Measurements from ENCODE around the gene DAPK1. TPM values are rescaled to one million over a fixed set of nuclear protein-coding genes. Genes with fewer than 3 reads are reported as not detected.

The DAPK1 gene
- total RNA-seq, 2 donors from 2014 or later, result 28.9 to 37.8 TPM

- peaks cover 46% of the 10 kb centered on the region for H3K4me1 Mint-ChIP-seq (ENCODE audit: low read depth)
Observed at GRCh38 chr9:87708986-87709728, 211.5 kb downstream of the DAPK1 start.

GRCh38 chr9:87710443-87710842 is 212.8 kb downstream of the DAPK1 start:
- H3K4me3 Mint-ChIP-seq, result no peak overlapping the region
- H3K27me3 Mint-ChIP-seq (ENCODE audit: low read depth), result peaks cover 41% of the 10 kb centered on the region
- no peak for DNase-seq
- peaks cover 0 to 15% of the 10 kb centered on the region in 2 donors for H3K36me3 Mint-ChIP-seq (ENCODE audit: insufficient read depth in 2 of 2)
- H3K9me3 Mint-ChIP-seq, result peaks cover 2 to 4% of the 10 kb centered on the region in 2 donors
- H3K27ac Mint-ChIP-seq, result no peak overlapping the region
- peaks cover 46% of the 10 kb centered on the region for H3K4me1 Mint-ChIP-seq (ENCODE audit: low read depth)
- ATAC-seq (replicated peaks in 1 of 2), result no peak

More at GRCh38 chr9:87708986-87709728, 211.5 kb downstream of the DAPK1 start:
- H3K27me3 Mint-ChIP-seq (ENCODE audit: low read depth), result peaks cover 41% of the 10 kb centered on the region
- H3K36me3 Mint-ChIP-seq (ENCODE audit: insufficient read depth in 2 of 2), result peaks cover 0 to 15% of the 10 kb centered on the region in 2 donors
- ATAC-seq (replicated peaks in 1 of 2) (peak; percentile 52 to 77), DNase-seq (peak in 1 of 2 donors; percentile 32)
- peak overlapping the region; percentile 44 to 79 for H3K4me3 Mint-ChIP-seq
- peaks cover 2 to 4% of the 10 kb centered on the region in 2 donors for H3K9me3 Mint-ChIP-seq
- peak overlapping the region; percentile 37 for H3K27ac Mint-ChIP-seq

GRCh38 chr9:87711857-87712800 is 214.5 kb downstream of the DAPK1 start:
- Mint-ChIP-seq H3K4me3 (no peak overlapping the region), H3K9me3 (peaks cover 2 to 4% of the 10 kb centered on the region in 2 donors)
- ATAC-seq (replicated peaks in 1 of 2), result peak in 1 of 2 donors; percentile 8

GRCh38 chr9:87712801-87713277 is 215.2 kb downstream of the DAPK1 start:
- peaks cover 27% of the 10 kb centered on the region for H3K27me3 Mint-ChIP-seq (ENCODE audit: low read depth)
- no peak overlapping the region for H3K4me3 Mint-ChIP-seq
- peaks cover 0 to 3% of the 10 kb centered on the region in 2 donors for H3K36me3 Mint-ChIP-seq (ENCODE audit: insufficient read depth in 2 of 2)
- H3K27ac Mint-ChIP-seq, result peak overlapping the region; percentile 2
- ATAC-seq (replicated peaks in 1 of 2) (no peak), DNase-seq (no peak)
- peaks cover 37% of the 10 kb centered on the region for H3K4me1 Mint-ChIP-seq (ENCODE audit: low read depth)
- H3K9me3 Mint-ChIP-seq, result peaks cover 2 to 4% of the 10 kb centered on the region in 2 donors

More at GRCh38 chr9:87711857-87712800, 214.5 kb downstream of the DAPK1 start:
- H3K4me1 Mint-ChIP-seq (ENCODE audit: low read depth), result peaks cover 41% of the 10 kb centered on the region
- H3K36me3 Mint-ChIP-seq (ENCODE audit: insufficient read depth in 2 of 2), result peaks cover 0 to 7% of the 10 kb centered on the region in 2 donors
- H3K27me3 Mint-ChIP-seq (ENCODE audit: low read depth), result peaks cover 32% of the 10 kb centered on the region
- no peak for DNase-seq
- no peak overlapping the region for H3K27ac Mint-ChIP-seq

GRCh38 chr9:87713278-87713987 is 215.8 kb downstream of the DAPK1 start:
- Mint-ChIP-seq H3K9me3 (peaks cover 2 to 4% of the 10 kb centered on the region in 2 donors), H3K27me3 (ENCODE audit: low read depth) (peaks cover 28% of the 10 kb centered on the region), H3K4me1 (ENCODE audit: low read depth) (peaks cover 33% of the 10 kb centered on the region), H3K27ac (peak overlapping the region; percentile 2), H3K36me3 (ENCODE audit: insufficient read depth in 2 of 2) (peaks cover 0 to 1% of the 10 kb centered on the region in 2 donors), H3K4me3 (peak overlapping the region in 1 of 2 donors; percentile 7)
- peak; percentile 62 to 88 for ATAC-seq (replicated peaks in 1 of 2)
- peak; percentile 44 to 66 for DNase-seq

- Mint-ChIP-seq H3K4me3 (peak overlapping the region in 1 of 2 donors; percentile 7), H3K36me3 (ENCODE audit: insufficient read depth in 2 of 2) (peaks cover 0 to 1% of the 10 kb centered on the region in 2 donors), H3K4me1 (ENCODE audit: low read depth) (peaks cover 28% of the 10 kb centered on the region), H3K9me3 (peaks cover 2 to 4% of the 10 kb centered on the region in 2 donors), H3K27ac (no peak overlapping the region), H3K27me3 (ENCODE audit: low read depth) (peaks cover 31% of the 10 kb centered on the region)
- DNase-seq, result no peak
- ATAC-seq (replicated peaks in 1 of 2), result no peak
Observed at GRCh38 chr9:87713988-87714330, 216.3 kb downstream of the DAPK1 start.

- H3K9me3 Mint-ChIP-seq, result peaks cover 2 to 4% of the 10 kb centered on the region in 2 donors
- peaks cover 19% of the 10 kb centered on the region for H3K4me1 Mint-ChIP-seq (ENCODE audit: low read depth)
- DNase-seq (no peak), ATAC-seq (replicated peaks in 1 of 2) (no peak)
- no peak overlapping the region for H3K4me3 Mint-ChIP-seq
- H3K27ac Mint-ChIP-seq, result no peak overlapping the region
- peaks cover 0 to 1% of the 10 kb centered on the region in 2 donors for H3K36me3 Mint-ChIP-seq (ENCODE audit: insufficient read depth in 2 of 2)
- peaks cover 31% of the 10 kb centered on the region for H3K27me3 Mint-ChIP-seq (ENCODE audit: low read depth)
Observed at GRCh38 chr9:87714819-87715218, 217.2 kb downstream of the DAPK1 start.

GRCh38 chr9:87716141-87716540 is 218.5 kb downstream of the DAPK1 start:
- Mint-ChIP-seq H3K9me3 (peaks cover 2 to 4% of the 10 kb centered on the region in 2 donors), H3K4me1 (ENCODE audit: low read depth) (peaks cover 12% of the 10 kb centered on the region), H3K4me3 (no peak overlapping the region), H3K36me3 (ENCODE audit: insufficient read depth in 2 of 2) (peaks cover 0 to 1% of the 10 kb centered on the region in 2 donors), H3K27ac (no peak overlapping the region), H3K27me3 (ENCODE audit: low read depth) (peaks cover 30% of the 10 kb centered on the region)
- ATAC-seq (replicated peaks in 1 of 2) (no peak), DNase-seq (no peak)

GRCh38 chr9:87717456-87717855 is 219.8 kb downstream of the DAPK1 start:
- Mint-ChIP-seq H3K36me3 (ENCODE audit: insufficient read depth in 2 of 2) (peaks cover 0 to 1% of the 10 kb centered on the region in 2 donors), H3K9me3 (peaks cover 2 to 4% of the 10 kb centered on the region in 2 donors), H3K4me1 (ENCODE audit: low read depth) (peaks cover 12% of the 10 kb centered on the region), H3K4me3 (no peak overlapping the region), H3K27ac (no peak overlapping the region), H3K27me3 (ENCODE audit: low read depth) (peaks cover 32% of the 10 kb centered on the region)
- ATAC-seq (replicated peaks in 1 of 2) (no peak), DNase-seq (no peak)

GRCh38 chr9:87718231-87718630 is 220.6 kb downstream of the DAPK1 start:
- DNase-seq, result no peak
- Mint-ChIP-seq H3K27me3 (ENCODE audit: low read depth) (peaks cover 24% of the 10 kb centered on the region), H3K9me3 (no peaks in the 10 kb centered on the region), H3K4me1 (ENCODE audit: low read depth) (peaks cover 5% of the 10 kb centered on the region), H3K36me3 (ENCODE audit: insufficient read depth in 2 of 2) (peaks cover 0 to 1% of the 10 kb centered on the region in 2 donors), H3K27ac (no peak overlapping the region), H3K4me3 (no peak overlapping the region)
- ATAC-seq (replicated peaks in 1 of 2), result no peak

GRCh38 chr9:87718852-87719612 is 221.4 kb downstream of the DAPK1 start:
- H3K36me3 Mint-ChIP-seq (ENCODE audit: insufficient read depth in 2 of 2), result peaks cover 0 to 1% of the 10 kb centered on the region in 2 donors

GRCh38 chr9:87720173-87720572 is 222.5 kb downstream of the DAPK1 start:
- H3K9me3 Mint-ChIP-seq, result no peaks in the 10 kb centered on the region
- H3K36me3 Mint-ChIP-seq (ENCODE audit: insufficient read depth in 2 of 2), result peaks cover 0 to 1% of the 10 kb centered on the region in 2 donors
- no peak overlapping the region for H3K27ac Mint-ChIP-seq
- no peak overlapping the region for H3K4me3 Mint-ChIP-seq
- DNase-seq (no peak), ATAC-seq (replicated peaks in 1 of 2) (no peak)
- peaks cover 29% of the 10 kb centered on the region for H3K27me3 Mint-ChIP-seq (ENCODE audit: low read depth)
- H3K4me1 Mint-ChIP-seq (ENCODE audit: low read depth), result no peaks in the 10 kb centered on the region

More at GRCh38 chr9:87718852-87719612, 221.4 kb downstream of the DAPK1 start:
- Mint-ChIP-seq H3K4me1 (ENCODE audit: low read depth) (no peaks in the 10 kb centered on the region), H3K9me3 (no peaks in the 10 kb centered on the region), H3K27me3 (ENCODE audit: low read depth) (peaks cover 22% of the 10 kb centered on the region), H3K27ac (no peak overlapping the region), H3K4me3 (no peak overlapping the region)
- DNase-seq, result no peak
- no peak for ATAC-seq (replicated peaks in 1 of 2)
